ENCODE data around the gene GRIK4.

DNA sequence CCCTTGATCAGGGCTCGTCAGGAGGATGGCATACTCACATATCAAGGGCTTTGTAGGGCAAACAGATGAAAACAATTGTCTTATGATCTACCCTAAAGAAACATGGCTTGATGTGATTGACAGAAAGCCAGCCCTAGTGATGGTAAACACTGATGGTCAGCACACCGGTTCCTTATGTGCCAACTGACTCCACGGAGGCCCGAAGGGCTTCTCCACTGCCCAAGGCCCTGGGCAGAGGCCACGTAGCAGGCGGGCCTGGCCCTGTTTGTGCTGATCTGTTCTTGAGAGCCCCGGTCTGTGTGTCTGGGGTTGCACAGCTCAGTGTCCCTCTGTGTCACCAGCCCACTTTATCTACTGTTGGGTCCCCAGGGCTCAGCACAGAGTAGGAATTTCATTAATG is 115.2 kb downstream of the GRIK4 start:
- TF ChIP-seq, protein P1, sequence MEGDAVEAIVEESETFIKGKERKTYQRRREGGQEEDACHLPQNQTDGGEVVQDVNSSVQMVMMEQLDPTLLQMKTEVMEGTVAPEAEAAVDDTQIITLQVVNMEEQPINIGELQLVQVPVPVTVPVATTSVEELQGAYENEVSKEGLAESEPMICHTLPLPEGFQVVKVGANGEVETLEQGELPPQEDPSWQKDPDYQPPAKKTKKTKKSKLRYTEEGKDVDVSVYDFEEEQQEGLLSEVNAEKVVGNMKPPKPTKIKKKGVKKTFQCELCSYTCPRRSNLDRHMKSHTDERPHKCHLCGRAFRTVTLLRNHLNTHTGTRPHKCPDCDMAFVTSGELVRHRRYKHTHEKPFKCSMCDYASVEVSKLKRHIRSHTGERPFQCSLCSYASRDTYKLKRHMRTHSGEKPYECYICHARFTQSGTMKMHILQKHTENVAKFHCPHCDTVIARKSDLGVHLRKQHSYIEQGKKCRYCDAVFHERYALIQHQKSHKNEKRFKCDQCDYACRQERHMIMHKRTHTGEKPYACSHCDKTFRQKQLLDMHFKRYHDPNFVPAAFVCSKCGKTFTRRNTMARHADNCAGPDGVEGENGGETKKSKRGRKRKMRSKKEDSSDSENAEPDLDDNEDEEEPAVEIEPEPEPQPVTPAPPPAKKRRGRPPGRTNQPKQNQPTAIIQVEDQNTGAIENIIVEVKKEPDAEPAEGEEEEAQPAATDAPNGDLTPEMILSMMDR (IDR thresholded peaks at IDR 0.05) = no peak
- no peak for TF ChIP-seq POLR2A (IDR thresholded peaks at IDR 0.05)
